Measurements from ENCODE around the gene MYL4.
"Not testable (repeated sequence)": the region's sequence is repeated elsewhere in the genome, so short reads cannot be mapped to it uniquely, and the experiment has no call there.

MYL4 gene

GRCh38 chr17:47207143-47208067 is 1.7 kb upstream of the MYL4 start:
- Histone ChIP-seq H3K4me1 (ENCODE audit: control insufficient read depth, insufficient read depth, low read length, poor library complexity, severe bottlenecking) (peaks cover 38% of the 10 kb centered on the region), H3K36me3 (ENCODE audit: control insufficient read depth, insufficient read depth, low read length) (no peaks in the 10 kb centered on the region), H3K9me3 (ENCODE audit: control insufficient read depth, low read length) (no peaks in the 10 kb centered on the region), H3K27ac (ENCODE audit: insufficient read depth, low read length, poor library complexity, severe bottlenecking) (peak overlapping the region; percentile 72), H3K27me3 (replicated peaks; ENCODE audit: control insufficient read depth, insufficient read depth, low read length, poor library complexity, severe bottlenecking) (no peaks in the 10 kb centered on the region), H3K4me3 (ENCODE audit: insufficient read depth, low read depth, low read length, poor library complexity, severe bottlenecking) (no peak overlapping the region)
- no peak for DNase-seq

GRCh38 chr17:47209499-47209898 is 351 bp downstream of the MYL4 start:
- H3K4me1 ChIP-seq (ENCODE audit: control insufficient read depth, insufficient read depth, low read length, poor library complexity, severe bottlenecking), result peaks cover 27% of the 10 kb centered on the region

DNA sequence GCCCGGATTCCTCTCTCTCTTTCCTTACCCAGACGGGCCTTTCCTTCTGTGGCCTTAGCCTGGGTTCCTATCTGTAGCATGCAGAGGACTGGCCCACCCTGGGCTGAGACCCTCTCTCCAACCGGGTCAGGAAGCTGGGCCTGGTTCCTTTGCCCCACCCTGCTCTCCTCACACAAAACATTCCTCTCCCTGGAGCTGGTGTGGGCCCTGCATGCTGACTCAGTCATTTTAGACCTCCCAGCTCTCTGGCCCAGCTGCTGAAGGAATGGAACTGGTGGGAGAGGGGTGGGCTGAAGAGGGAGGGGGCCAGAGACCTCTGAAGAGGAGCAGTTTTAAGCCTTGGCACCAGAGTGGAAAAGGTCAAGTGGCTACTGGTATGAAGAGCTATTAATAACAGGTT is 957 bp downstream of the MYL4 start:
- H3K4me1 ChIP-seq (ENCODE audit: control insufficient read depth, insufficient read depth, low read length, poor library complexity, severe bottlenecking), result peaks cover 24% of the 10 kb centered on the region

More at GRCh38 chr17:47209499-47209898, 351 bp downstream of the MYL4 start:
- Histone ChIP-seq H3K4me3 (ENCODE audit: insufficient read depth, low read depth, low read length, poor library complexity, severe bottlenecking) (no peak overlapping the region), H3K27ac (ENCODE audit: insufficient read depth, low read length, poor library complexity, severe bottlenecking) (no peak overlapping the region), H3K27me3 (replicated peaks; ENCODE audit: control insufficient read depth, insufficient read depth, low read length, poor library complexity, severe bottlenecking) (no peaks in the 10 kb centered on the region), H3K36me3 (ENCODE audit: control insufficient read depth, insufficient read depth, low read length) (no peaks in the 10 kb centered on the region), H3K9me3 (ENCODE audit: control insufficient read depth, low read length) (no peaks in the 10 kb centered on the region)
- no peak for DNase-seq

DNA sequence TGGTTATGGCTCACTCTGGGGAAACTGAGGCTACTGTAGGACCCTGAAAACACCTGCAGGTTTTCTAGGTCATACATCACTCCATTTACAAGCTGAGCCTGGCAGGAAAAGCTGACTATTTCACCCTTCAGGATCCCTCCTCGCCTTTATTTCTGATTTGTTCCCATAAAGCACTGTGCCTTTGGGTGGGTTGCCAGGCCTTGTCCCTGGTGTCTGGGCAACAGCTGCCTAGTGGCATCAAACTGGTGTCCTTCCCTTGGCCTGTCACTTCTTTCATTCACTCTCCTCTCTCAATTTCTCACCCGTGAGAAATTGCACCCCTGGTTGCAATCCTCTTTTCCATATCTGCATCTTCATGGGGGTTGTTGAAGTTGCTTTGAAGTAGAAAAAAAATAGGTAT is 1.6 kb downstream of the MYL4 start:
- H3K9me3 ChIP-seq (ENCODE audit: control insufficient read depth, low read length), result no peaks in the 10 kb centered on the region
- H3K4me1 ChIP-seq (ENCODE audit: control insufficient read depth, insufficient read depth, low read length, poor library complexity, severe bottlenecking), result peaks cover 20% of the 10 kb centered on the region
- DNase-seq, result no peak
- H3K36me3 ChIP-seq (ENCODE audit: control insufficient read depth, insufficient read depth, low read length), result no peaks in the 10 kb centered on the region
- no peak overlapping the region for H3K4me3 ChIP-seq (ENCODE audit: insufficient read depth, low read depth, low read length, poor library complexity, severe bottlenecking)
- H3K27me3 ChIP-seq (replicated peaks; ENCODE audit: control insufficient read depth, insufficient read depth, low read length, poor library complexity, severe bottlenecking), result no peaks in the 10 kb centered on the region
- H3K27ac ChIP-seq (ENCODE audit: insufficient read depth, low read length, poor library complexity, severe bottlenecking), result no peak overlapping the region

More for the DNA sequence above, 957 bp downstream of the MYL4 start:
- no peaks in the 10 kb centered on the region for H3K9me3 ChIP-seq (ENCODE audit: control insufficient read depth, low read length)
- no peak overlapping the region for H3K4me3 ChIP-seq (ENCODE audit: insufficient read depth, low read depth, low read length, poor library complexity, severe bottlenecking)
- H3K36me3 ChIP-seq (ENCODE audit: control insufficient read depth, insufficient read depth, low read length), result no peaks in the 10 kb centered on the region
- H3K27ac ChIP-seq (ENCODE audit: insufficient read depth, low read length, poor library complexity, severe bottlenecking), result no peak overlapping the region
- no peaks in the 10 kb centered on the region for H3K27me3 ChIP-seq (replicated peaks; ENCODE audit: control insufficient read depth, insufficient read depth, low read length, poor library complexity, severe bottlenecking)
- DNase-seq, result no peak

DNA sequence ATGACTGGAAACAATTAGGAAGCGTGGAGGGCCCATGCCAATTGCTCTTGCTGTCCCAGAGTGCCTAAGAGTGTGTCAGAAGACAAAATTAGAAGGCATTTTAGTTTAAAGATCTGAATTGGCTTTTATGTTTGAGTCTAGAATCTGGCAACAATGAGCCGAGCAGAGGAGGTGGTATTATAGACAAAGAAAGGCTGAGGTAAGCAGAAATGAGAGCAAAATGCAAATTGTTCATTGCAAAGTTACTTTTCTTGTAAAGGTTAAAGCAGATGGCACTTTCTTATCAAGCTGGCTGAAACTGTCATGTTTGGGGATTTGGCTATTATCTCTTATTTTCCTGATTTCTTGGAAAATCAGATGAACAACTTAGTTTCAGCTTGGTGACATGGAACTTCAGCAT is 3.3 kb downstream of the MYL4 start:
- Histone ChIP-seq H3K27ac (ENCODE audit: insufficient read depth, low read length, poor library complexity, severe bottlenecking) (no peak overlapping the region), H3K4me1 (ENCODE audit: control insufficient read depth, insufficient read depth, low read length, poor library complexity, severe bottlenecking) (peaks cover 4% of the 10 kb centered on the region), H3K4me3 (ENCODE audit: insufficient read depth, low read depth, low read length, poor library complexity, severe bottlenecking) (no peak overlapping the region), H3K27me3 (replicated peaks; ENCODE audit: control insufficient read depth, insufficient read depth, low read length, poor library complexity, severe bottlenecking) (no peaks in the 10 kb centered on the region), H3K36me3 (ENCODE audit: control insufficient read depth, insufficient read depth, low read length) (no peaks in the 10 kb centered on the region), H3K9me3 (ENCODE audit: control insufficient read depth, low read length) (no peaks in the 10 kb centered on the region)
- no peak for DNase-seq

DNA sequence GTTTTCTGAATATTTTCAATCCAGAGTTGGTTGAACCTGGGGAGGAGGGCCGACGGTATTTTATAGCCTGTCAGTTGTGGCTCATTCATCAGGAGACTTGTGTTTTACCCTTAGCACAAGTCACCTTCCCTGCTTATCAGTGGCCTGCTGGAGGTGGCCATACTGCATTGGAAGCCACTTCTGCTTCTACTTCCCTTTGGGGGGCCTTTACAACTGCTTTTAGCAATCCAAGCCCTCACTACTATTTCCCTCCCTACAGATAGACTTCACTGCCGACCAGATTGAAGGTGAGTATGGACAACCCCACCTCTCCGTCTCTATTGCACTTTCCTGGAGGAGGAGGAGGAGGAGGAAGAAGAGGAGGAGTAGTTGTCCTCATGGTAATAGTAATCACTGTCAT is 4.4 kb downstream of the MYL4 start:
- DNase-seq, result no peak
- Histone ChIP-seq H3K27ac (ENCODE audit: insufficient read depth, low read length, poor library complexity, severe bottlenecking) (no peak overlapping the region), H3K27me3 (replicated peaks; ENCODE audit: control insufficient read depth, insufficient read depth, low read length, poor library complexity, severe bottlenecking) (no peaks in the 10 kb centered on the region), H3K36me3 (ENCODE audit: control insufficient read depth, insufficient read depth, low read length) (no peaks in the 10 kb centered on the region), H3K4me3 (ENCODE audit: insufficient read depth, low read depth, low read length, poor library complexity, severe bottlenecking) (no peak overlapping the region), H3K9me3 (ENCODE audit: control insufficient read depth, low read length) (no peaks in the 10 kb centered on the region), H3K4me1 (ENCODE audit: control insufficient read depth, insufficient read depth, low read length, poor library complexity, severe bottlenecking) (no peaks in the 10 kb centered on the region)

- no peak for DNase-seq
- Histone ChIP-seq H3K36me3 (ENCODE audit: control insufficient read depth, insufficient read depth, low read length) (no peaks in the 10 kb centered on the region), H3K4me3 (ENCODE audit: insufficient read depth, low read depth, low read length, poor library complexity, severe bottlenecking) (no peak overlapping the region), H3K9me3 (ENCODE audit: control insufficient read depth, low read length) (no peaks in the 10 kb centered on the region), H3K27ac (ENCODE audit: insufficient read depth, low read length, poor library complexity, severe bottlenecking) (no peak overlapping the region), H3K4me1 (ENCODE audit: control insufficient read depth, insufficient read depth, low read length, poor library complexity, severe bottlenecking) (peaks cover 3% of the 10 kb centered on the region), H3K27me3 (replicated peaks; ENCODE audit: control insufficient read depth, insufficient read depth, low read length, poor library complexity, severe bottlenecking) (no peaks in the 10 kb centered on the region)
Measured at GRCh38 chr17:47214931-47215330, 5.8 kb downstream of the MYL4 start.

DNA sequence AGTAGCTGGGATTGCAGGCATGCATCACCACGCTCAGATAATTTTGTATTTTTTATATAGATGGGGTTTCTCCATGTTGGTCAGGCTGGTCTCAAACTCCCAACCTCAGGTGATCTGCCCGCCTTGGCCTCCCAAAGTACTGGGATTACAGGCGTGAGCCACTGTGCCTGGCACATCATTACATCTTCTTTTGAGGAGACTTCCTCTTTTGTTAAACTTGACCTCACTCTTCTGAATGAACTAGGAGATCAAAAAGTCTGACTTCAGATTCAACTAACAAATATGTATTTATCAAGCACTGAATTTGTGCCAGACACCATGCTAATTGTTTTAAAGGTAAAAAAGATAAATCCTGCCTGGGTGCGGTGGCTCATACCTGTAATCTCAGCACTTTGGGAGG is 7.7 kb downstream of the MYL4 start:
- H3K4me3 ChIP-seq (ENCODE audit: insufficient read depth, low read depth, low read length, poor library complexity, severe bottlenecking); H3K9me3 ChIP-seq (ENCODE audit: control insufficient read depth, low read length); H3K27ac ChIP-seq (ENCODE audit: insufficient read depth, low read length, poor library complexity, severe bottlenecking); H3K4me1 ChIP-seq (ENCODE audit: control insufficient read depth, insufficient read depth, low read length, poor library complexity, severe bottlenecking); DNase-seq; H3K27me3 ChIP-seq (replicated peaks; ENCODE audit: control insufficient read depth, insufficient read depth, low read length, poor library complexity, severe bottlenecking); H3K36me3 ChIP-seq (ENCODE audit: control insufficient read depth, insufficient read depth, low read length): not testable (repeated sequence)

DNA sequence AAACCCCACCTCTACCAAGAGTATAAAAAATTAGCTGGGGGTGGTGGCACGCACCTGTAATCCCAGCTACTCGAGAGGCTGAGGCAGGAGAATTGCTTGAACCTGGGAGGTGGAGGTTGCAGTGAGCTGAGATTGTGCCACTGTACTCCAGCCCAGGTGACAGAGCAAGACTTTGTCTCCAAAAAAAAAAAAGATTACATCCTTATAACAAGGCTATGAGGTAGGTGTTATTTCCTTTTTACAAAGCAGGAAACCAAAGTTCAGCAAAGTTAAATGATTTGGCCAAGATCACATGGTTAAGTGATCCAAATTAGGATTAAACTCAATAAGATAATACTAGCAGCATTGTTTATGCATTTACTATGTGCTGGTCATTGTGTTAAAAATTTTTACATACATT is 8.1 kb downstream of the MYL4 start:
- not testable (repeated sequence) for H3K27me3 ChIP-seq (replicated peaks; ENCODE audit: control insufficient read depth, insufficient read depth, low read length, poor library complexity, severe bottlenecking); H3K36me3 ChIP-seq (ENCODE audit: control insufficient read depth, insufficient read depth, low read length); H3K4me3 ChIP-seq (ENCODE audit: insufficient read depth, low read depth, low read length, poor library complexity, severe bottlenecking); H3K27ac ChIP-seq (ENCODE audit: insufficient read depth, low read length, poor library complexity, severe bottlenecking); DNase-seq; H3K9me3 ChIP-seq (ENCODE audit: control insufficient read depth, low read length); H3K4me1 ChIP-seq (ENCODE audit: control insufficient read depth, insufficient read depth, low read length, poor library complexity, severe bottlenecking)

- no peak for DNase-seq
- Histone ChIP-seq H3K4me3 (ENCODE audit: insufficient read depth, low read depth, low read length, poor library complexity, severe bottlenecking) (no peak overlapping the region), H3K27me3 (replicated peaks; ENCODE audit: control insufficient read depth, insufficient read depth, low read length, poor library complexity, severe bottlenecking) (no peaks in the 10 kb centered on the region), H3K4me1 (ENCODE audit: control insufficient read depth, insufficient read depth, low read length, poor library complexity, severe bottlenecking) (peaks cover 7% of the 10 kb centered on the region), H3K27ac (ENCODE audit: insufficient read depth, low read length, poor library complexity, severe bottlenecking) (no peak overlapping the region), H3K36me3 (ENCODE audit: control insufficient read depth, insufficient read depth, low read length) (no peaks in the 10 kb centered on the region), H3K9me3 (ENCODE audit: control insufficient read depth, low read length) (no peaks in the 10 kb centered on the region)
Measured at GRCh38 chr17:47218896-47219430, 9.8 kb downstream of the MYL4 start.

All from effector memory CD4-positive, alpha-beta T cell (primary cell).